ENCODE results near the gene ADAMTS15.

DNA sequence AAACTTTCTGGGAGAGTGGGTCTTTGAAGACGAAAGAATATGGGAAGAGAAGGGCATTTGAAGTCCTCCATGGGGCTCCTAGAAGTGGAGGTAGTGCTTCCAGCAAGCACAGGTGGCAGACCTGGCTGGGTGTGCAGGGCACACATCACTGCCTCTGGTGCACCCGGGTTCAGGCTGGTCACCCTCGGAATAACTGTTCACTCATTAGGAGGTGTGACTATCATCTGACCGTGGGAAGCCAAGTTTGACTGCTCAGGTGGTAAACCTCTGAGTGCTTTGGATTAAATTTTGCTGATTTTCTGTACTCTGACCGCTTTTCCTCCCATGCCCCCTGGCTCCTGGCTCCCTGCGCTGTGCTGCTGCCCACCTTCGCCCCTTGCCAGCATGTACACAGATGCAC is 11.1 kb downstream of the ADAMTS15 start:
- TF ChIP-seq, protein P1, sequence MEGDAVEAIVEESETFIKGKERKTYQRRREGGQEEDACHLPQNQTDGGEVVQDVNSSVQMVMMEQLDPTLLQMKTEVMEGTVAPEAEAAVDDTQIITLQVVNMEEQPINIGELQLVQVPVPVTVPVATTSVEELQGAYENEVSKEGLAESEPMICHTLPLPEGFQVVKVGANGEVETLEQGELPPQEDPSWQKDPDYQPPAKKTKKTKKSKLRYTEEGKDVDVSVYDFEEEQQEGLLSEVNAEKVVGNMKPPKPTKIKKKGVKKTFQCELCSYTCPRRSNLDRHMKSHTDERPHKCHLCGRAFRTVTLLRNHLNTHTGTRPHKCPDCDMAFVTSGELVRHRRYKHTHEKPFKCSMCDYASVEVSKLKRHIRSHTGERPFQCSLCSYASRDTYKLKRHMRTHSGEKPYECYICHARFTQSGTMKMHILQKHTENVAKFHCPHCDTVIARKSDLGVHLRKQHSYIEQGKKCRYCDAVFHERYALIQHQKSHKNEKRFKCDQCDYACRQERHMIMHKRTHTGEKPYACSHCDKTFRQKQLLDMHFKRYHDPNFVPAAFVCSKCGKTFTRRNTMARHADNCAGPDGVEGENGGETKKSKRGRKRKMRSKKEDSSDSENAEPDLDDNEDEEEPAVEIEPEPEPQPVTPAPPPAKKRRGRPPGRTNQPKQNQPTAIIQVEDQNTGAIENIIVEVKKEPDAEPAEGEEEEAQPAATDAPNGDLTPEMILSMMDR (conservative IDR thresholded peaks at IDR 0.05; ENCODE audit: low read length), result no peak
- no peak for TF ChIP-seq EZH2phosphoT487 (IDR thresholded peaks at IDR 0.05; ENCODE audit: borderline replicate concordance, low read depth, low read length)
